BJ (cell line): ENCODE data around the gene ABCA7. TPM values are rescaled to one million over a fixed set of nuclear protein-coding genes. Genes with fewer than 3 reads are reported as not detected.

ENCODE experiments used
- CTCF ChIA-PET: fragments of 350-600 bp; formaldehyde crosslinking; extraction: SDS; loops from one replicate; lab custom pipeline; 2021; ENCODE audit warnings: antibody characterized with exemption, inconsistent platforms; lab: Yijun Ruan, JAX
- POLR2A ChIA-PET: fragments of 300-600 bp; sonication (Branson Sonifier 250); formaldehyde crosslinking; extraction: SDS; loops from one replicate; lab custom pipeline; 2021; ENCODE audit warnings: antibody characterized with exemption; lab: Charles Lee
- DNase-seq: peaks from one replicate; pipeline ENCODE4 v3.0.0-alpha.2; 2011; ENCODE audit warnings: low read depth
- H3K27me3 ChIP-seq: 2 replicates; pipeline ENCODE4 v1.6.0; 2011; ENCODE audit warnings: low read length; ENCODE audit not compliant: control insufficient read depth, insufficient read depth
- H3K36me3 ChIP-seq: 2 replicates; pipeline ENCODE4 v1.5.1; 2011; ENCODE audit warnings: low read length; ENCODE audit not compliant: control insufficient read depth, insufficient read depth
- H3K4me3 ChIP-seq: 2 replicates; pipeline ENCODE4 v1.5.1; 2011; ENCODE audit warnings: low read depth, mild to moderate bottlenecking, control low read depth, low read length
- CTCF ChIP-seq: IDR thresholded peaks from 2 replicates; pipeline ENCODE4 v1.5.1; 2011; ENCODE audit warnings: low read depth, mild to moderate bottlenecking, control low read depth, inconsistent platforms, low read length, moderate library complexity; ENCODE audit not compliant: insufficient read depth
- polyA plus RNA-seq: library from polyadenylated mRNA; depleted of rRNA; stranded (reverse); fragments of >200 nt; gene quantifications from 2 replicates; pipeline ENCODE4 v1.2.3, GENCODE V29; 2011

Gene ABCA7
- polyA plus RNA-seq, 1 experiment: 1.9 TPM

- TF ChIP-seq CTCF: no peak
- Histone ChIP-seq H3K36me3 (peaks cover 2% of the 10 kb centered on the region; the same call in 1 of the 2 replicates), H3K27me3 (no peaks in the 10 kb centered on the region), H3K4me3 (no peak overlapping the region)
- ChIA-PET CTCF (interaction anchor here (0.8 to 1.8 kb wide), 2 partner anchors 10 to 20 kb away, joined by 3 to 12 read pairs; no protein-coding TSS in a partner anchor), POLR2A (no interaction called here)
- DNase-seq: no peak
These were observed 41.6 kb downstream of the ABCA7 start for GRCh38 chr19:1081301-1082164.

DNA sequence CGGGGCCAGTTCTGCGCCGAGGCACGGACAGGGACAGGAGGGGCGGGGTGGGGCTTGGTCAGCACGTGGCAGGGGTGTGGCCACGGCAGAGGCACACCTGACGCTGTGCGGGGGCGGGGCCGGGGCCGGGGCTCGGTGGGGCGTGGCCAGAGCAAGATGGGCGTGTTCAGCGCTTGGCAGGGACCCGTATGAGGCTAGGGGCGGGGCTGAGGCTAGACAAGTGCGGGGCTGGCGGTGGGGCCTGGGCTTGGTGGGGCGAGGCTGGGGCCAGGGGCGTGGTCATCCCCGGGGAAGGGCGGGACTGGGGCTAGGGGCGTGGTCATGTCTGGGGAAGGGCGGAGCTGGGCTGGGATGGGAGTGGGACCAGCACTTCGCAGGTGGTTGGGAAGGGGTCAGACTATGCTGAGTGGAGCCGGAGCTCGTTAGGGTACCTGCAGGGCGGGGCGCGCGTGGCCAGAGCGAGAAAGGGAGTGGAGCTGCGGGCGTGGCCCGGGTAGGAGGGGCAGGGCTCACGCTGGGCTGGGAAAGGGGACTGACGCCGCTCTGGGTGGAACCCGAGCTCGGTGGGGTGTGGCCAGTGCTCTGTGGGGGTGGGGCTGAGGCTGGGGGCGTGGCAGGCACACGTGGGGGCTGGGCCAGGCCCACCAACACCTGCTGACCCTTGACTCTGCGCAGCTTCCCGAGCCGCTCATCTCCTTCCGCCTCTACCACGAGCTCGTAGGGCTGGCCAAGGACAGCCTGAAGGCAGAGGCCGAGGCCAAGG is 42.4 kb downstream of the ABCA7 start:
- POLR2A ChIA-PET: interaction anchor here (0.7 kb wide), 1 partner anchor 20 kb away, joined by 5 read pairs; no protein-coding TSS in a partner anchor
- H3K36me3 ChIP-seq: peaks cover 2% of the 10 kb centered on the region
- no peaks in the 10 kb centered on the region for H3K27me3 ChIP-seq
- CTCF ChIA-PET: interaction anchor here (1.8 kb wide), 1 partner anchor 11 kb away, joined by 12 read pairs; no protein-coding TSS in a partner anchor
- no peak for TF ChIP-seq CTCF
- DNase-seq: no peak
- H3K4me3 ChIP-seq: peak overlapping the region; percentile 32

DNA sequence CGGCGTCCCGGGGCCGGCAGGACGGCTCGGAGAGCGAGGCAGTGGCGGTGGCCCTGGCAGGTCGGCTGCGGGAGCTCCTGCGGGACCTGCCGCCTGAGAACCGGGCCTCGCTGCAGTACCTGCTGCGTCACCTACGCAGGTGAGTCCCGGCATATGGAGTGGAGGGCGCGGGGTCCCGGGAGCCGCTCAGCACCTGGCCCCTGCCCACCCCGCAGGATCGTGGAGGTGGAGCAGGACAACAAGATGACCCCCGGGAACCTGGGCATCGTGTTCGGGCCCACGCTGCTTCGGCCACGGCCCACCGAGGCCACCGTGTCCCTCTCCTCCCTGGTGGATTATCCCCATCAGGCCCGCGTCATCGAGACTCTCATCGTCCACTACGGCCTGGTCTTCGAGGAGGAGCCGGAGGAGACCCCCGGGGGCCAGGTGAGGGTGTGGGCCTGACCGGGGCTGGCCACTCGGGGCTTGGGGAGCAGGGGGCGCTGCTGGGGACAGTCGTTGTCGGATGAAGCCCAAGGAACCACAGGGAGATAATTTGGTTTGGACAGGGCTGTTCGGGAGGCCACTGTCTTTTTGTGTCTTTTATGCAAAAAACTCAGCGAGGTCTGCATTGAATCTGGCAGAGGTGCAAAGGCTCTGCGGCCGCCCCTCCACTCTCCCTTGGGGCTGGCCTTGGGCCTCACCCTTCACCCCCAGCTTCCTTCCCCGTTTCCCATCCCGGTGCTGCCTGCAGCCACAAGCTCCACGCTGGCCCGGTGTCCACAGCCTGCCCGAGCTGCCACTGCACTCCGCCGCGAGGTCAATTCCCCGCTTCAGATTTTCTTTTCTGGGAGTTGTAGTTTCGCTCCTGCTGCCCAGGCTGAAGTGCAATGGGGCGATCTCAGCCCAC is 43.3 kb downstream of the ABCA7 start:
- DNase-seq: no peak
- POLR2A ChIA-PET: interaction anchor here (0.7 kb wide), 1 partner anchor 21 kb away, joined by 5 read pairs; no protein-coding TSS in a partner anchor
- CTCF ChIA-PET: no interaction called here
- Histone ChIP-seq H3K36me3 (peaks cover 5% of the 10 kb centered on the region), H3K27me3 (no peaks in the 10 kb centered on the region), H3K4me3 (no peak overlapping the region)
- TF ChIP-seq CTCF: no peak

- peaks cover 15% of the 10 kb centered on the region for H3K36me3 ChIP-seq
- CTCF ChIA-PET: interaction anchor here (0.5 kb wide), 1 partner anchor 66 kb away, joined by 3 read pairs; no protein-coding TSS in a partner anchor
- no peak overlapping the region for H3K4me3 ChIP-seq
- POLR2A ChIA-PET: no interaction called here
- no peak for TF ChIP-seq CTCF
- H3K27me3 ChIP-seq: no peaks in the 10 kb centered on the region
- no peak for DNase-seq
These were observed 44.3 kb downstream of the ABCA7 start for GRCh38 chr19:1084024-1084868.
